NCI-H526 treated with DMSO at 0.1 percent for 48 hours (cell line): Measurements from ENCODE around the gene UTS2B.

ENCODE experiments used
- DNase-seq: peaks from one replicate; lab custom pipeline; 2025; lab: John Stamatoyannopoulos, UW

The UTS2B gene

DNA sequence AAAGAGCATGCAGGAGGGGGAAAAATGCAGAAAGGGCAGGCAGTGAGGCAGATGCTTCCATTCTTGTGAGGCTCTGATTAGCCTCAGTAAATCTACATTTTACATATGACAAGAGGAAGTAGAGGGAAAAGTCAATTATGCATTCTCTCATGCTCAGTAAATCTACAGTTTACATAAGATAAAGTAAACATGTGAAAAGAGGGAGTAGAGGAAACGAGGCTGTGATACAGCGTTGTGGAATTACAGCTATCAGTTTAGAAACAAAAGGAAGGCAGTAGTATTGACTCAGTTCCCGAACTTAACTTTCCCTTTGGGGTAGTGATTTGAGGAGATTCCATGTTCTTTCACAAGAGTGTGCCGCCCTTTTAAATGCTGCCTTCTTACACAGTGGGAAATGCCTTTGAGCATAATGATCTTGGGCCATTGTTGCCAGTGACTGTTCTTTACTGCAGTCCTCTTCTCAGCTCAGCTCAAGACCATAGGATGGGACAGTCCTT, 92.0 kb downstream of the UTS2B start:
- no peak for DNase-seq

DNA sequence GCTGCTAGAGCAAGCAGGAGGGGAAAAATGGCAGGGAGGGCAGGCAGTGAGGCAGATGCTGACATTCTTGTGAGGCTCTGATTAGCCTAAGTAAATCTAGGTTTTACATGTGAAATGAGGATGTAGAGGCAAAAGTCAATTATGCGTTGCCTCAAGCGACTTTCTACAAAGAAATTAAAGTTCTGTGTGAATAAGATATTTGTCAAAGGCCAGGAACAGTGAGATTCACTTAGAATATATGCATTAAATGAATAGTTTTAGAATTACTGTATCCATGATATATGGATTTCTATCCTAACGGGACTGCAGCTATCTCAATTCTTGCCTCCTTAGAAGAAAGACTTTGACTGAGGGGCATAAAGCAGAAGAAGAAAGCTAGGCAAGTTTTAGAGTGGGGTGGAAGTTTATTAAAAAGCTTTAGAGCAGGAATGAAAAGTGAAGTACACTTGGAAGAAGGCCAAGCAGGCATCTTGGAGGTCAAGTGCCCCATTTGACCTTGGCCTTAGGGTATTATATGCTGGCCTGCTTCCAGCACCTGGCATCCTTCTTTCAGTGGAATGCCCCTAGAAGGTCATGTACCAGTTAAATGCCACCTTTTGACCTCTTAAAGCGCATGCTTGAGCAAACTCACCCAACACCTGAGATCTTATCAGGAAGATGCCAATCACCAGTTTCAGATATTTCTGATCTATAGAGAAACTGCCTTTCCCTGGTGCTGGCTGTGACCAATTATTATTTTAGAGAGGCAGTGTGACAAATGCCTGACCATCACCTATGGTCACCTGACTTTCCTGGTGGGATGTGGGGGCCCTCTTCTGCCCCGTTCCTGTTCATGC, 93.1 kb downstream of the UTS2B start:
- peak; percentile 40 for DNase-seq

DNA sequence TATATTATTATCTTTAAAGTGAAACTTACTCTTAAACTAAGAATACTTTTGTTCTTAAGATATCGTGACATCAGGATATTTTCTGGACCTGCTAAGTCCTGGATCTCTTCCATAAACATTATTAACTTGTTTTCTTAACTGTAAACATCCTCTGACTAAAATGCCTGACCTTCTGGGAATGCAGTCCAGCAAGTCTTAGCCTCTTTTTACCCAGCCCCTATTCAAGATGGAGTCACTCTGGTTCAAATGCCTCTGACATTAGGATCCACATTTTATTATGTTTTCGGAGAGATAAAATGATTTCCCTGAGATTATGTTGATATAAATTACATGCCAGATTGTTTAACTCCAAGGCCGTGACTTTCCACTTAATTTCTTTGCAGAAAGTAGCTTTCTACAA, 93.7 kb downstream of the UTS2B start:
- no peak for DNase-seq

DNA sequence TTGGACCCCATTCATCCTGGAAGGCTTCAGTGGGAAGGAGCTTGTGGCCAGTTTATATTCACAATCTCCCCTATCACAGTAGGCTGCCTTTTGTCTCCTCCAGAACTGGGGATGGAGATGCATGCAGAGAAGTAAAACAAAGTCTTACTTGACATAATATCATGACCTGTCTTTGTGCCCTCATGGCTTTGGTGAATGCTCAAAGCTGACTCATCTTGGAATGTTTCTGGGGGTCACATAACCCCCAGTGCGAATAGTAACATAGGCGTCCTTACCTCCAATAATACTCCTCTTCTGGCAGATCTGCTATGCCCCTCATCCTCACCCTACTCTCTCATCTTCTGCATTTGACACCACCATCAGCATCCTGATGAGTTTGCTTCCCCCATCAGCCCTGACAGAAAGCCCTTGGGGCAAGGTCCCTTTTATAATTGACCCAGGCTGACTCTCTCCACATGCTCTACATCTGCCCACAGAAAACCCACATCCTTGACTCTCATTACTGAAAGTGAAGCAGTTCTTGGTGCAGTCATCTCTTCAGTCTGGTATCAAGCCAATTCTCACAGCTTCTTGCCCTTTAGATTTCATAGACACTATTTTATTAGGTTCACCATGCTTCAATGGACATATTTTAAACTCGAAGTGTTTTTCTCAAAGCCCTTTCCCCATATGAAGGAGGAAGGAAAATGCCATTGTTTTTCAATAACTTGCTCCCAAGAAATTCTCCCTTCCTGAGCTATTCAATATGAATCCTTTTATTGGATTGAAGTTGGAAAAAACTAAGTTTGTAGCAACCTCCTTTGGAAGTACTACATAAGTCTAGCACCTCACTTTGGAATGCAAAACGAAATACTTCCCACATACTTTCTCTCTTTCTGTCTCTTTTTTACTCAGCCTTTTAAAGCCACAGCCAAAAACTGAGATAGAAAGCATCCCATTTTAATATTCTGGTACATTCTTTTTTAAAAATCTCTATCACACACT, 94.7 kb downstream of the UTS2B start:
- no peak for DNase-seq

DNA sequence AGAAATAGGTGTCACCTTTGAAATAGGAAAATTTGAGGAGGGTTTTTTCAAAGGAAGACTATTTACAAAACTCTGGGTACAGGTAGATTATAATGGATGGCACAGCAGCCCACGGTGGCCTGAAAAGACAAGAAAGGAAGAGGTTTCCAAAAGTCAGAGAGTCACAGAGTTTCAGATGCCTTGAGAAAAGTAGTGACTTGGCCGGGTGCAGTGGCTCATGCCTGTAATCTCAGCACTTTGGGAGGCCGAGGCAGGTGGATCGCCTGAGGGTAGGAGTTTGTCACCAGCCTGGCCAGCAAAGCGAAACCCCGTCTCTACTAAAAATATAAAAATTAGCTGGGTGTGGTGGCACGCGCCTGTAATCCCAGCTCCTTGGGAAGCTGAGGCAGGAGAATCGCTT, 96.1 kb downstream of the UTS2B start:
- no peak for DNase-seq

DNA sequence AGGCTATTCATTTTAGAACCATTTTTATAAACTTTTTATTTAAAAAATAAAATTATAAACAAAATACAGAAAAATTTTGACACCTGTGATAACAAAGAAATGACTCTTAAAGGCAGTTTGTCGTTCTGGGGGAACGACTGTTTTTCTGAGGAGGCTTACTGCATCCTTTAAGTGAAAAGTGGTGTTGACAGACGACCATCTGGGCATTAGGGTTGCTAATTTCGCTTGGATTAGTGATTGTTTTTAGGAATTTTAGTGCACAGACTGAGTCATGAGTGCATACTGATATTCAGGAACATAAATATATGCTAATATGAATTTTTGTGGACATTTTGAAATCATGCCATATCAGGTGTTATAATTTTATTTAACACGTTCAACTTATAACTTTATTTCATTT, 102.8 kb downstream of the UTS2B start:
- no peak for DNase-seq

DNA sequence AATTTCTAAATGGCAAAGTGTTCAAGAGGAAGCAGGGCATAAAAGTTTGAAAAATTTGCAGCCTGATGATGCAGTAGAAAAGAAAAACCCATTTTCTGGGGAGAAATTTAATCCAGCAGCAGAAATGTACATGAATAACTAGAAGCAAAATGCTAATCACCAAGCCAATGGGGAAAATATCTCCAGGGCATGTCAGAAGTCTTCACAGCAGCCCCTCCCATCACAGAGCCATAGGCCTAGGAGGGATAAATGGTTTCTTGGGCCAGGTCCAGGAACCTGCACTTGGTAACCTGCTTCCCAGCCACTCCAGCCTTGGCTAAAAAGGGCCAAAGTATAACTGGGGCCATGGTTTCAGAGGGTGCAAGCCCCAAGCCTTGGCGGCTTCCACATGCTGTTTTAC, 108.7 kb downstream of the UTS2B start:
- no peak for DNase-seq

DNA sequence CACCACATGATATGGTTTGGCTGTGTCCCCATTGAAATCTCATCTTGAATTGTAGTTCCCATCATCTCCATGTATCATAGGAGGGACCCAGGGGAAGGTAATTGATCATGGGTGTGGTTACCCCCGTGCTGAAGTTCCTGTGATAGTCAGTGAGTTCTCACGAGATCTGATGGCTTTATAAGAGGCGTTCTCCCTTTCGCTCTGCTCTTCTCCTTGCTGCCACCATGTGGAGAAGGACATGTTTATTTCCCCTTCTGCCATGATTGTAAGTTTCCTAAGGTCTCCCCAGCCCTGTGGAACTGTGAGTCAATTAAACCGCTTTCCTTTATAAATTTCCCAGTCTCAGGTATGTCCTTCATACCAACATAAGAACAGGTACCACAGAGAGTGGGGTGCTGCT, 109.4 kb downstream of the UTS2B start:
- DNase-seq: no peak

DNA sequence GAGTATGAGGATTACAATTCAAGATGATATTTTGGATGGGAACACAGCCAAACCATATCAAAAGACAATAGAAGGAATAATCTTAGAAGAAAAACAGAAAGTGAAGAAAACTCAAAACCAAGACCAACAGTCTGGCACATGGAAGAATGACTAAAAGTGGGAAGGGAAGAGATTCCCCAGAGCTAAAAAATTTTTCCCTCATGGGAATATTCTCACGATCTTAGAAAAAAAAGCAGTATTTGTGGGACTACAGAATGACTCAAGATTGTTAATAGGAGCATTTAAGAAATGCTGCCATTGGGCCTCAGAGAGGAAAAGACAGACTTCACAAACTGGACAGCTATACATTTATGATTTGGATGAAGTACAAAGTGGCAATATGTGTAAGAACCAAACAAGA, 113.0 kb downstream of the UTS2B start:
- DNase-seq: no peak
